K562 treated with DMSO at 1 percent for 12 hours (cell line): Measurements from ENCODE around the gene IL7R. TPM values are rescaled to one million over a fixed set of nuclear protein-coding genes. Genes with fewer than 3 reads are reported as not detected.

ENCODE experiments used
- total RNA-seq: library from RNA; unstranded; fragments of 300-600 nt; gene quantifications from 2 replicates; pipeline ENCODE4 v1.2.3, GENCODE V29; 2022; ENCODE audit not compliant: insufficient read depth

IL7R gene
- not detected in 2 replicates for total RNA-seq

GRCh38 chr5:35856765-35857351 is at the start of gene IL7R:
Gene IL7R (plus strand): TSS chr5:35856891. CDS start chr5:35856978, 87 bp downstream.

Other genes with a start within 250 kb of the IL7R start
- 0.53 TPM in 1 of 2 replicates, not detected in the other for gene SPEF2, start 239.0 kb upstream of the IL7R start, total RNA-seq
- gene CAPSL, start 81.7 kb downstream of the IL7R start, total RNA-seq = not detected in 2 replicates
- gene UGT3A1, start 134.5 kb downstream of the IL7R start, total RNA-seq = not detected in 2 replicates
- gene UGT3A2, start 210.0 kb downstream of the IL7R start, total RNA-seq = not detected in 2 replicates